GM19239 (cell line): ENCODE data around the gene CDKN2B-AS1.
A peak's percentile ranks its signal among the peaks of the same experiment; 100 is the strongest.
"Not testable (repeated sequence)": the region's sequence is repeated elsewhere in the genome, so short reads cannot be mapped to it uniquely, and the experiment has no call there.

ENCODE experiments used
- DNase-seq: peaks from one replicate; pipeline ENCODE4 v3.0.0; 2011; ENCODE audit warnings: low spot score; ENCODE audit not compliant: insufficient read length
- FAIRE-seq: peaks from 2 replicates; lab custom pipeline; 2011; peaks lifted over from hg19 to GRCh38; lab: Jason Lieb, UNC

Gene CDKN2B-AS1

DNA sequence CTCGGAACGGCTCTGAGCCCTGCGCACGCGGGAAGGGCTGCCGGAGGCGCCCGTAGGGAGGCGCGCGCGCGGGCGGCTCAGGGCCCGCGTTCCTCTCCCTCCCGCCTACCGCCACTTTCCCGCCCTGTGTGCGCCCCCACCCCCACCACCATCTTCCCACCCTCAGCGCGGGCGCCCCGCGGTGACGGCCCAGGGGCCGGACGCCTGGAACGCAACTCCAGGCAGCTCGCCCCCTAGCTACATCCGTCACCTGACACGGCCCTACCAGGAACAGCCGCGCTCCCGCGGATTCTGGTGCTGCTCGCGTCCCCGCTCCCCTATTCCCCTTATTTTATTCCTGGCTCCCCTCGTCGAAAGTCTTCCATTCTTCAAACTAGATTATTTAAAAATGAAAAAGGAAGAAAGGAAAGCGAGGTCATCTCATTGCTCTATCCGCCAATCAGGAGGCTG, at the start of gene CDKN2B-AS1:
Gene CDKN2B-AS1 (plus strand): TSS at position 236 of the 450 bp plus-strand sequence.
- FAIRE-seq (no peak), DNase-seq (no peak)

DNA sequence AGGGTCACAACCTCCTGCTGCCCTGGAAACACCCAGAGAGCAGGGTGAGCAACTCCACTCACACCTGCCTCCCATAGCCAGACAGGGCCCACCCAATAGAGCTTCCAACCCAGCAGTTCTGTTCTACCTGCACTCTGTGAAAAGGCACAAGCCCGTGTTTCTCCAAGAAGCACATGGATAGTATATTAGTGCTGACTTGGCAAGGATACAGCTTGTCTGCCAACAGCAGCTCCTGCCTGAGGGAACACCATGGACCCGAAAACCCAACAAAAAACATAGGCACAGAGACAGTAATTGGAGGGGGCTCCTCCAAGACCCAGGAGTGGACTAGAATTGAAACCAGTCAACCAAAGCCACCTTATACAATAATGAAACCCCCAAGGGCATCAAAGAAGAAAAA, 49.0 kb upstream of the CDKN2B-AS1 start:
- DNase-seq (no peak), FAIRE-seq (no peak)

DNA sequence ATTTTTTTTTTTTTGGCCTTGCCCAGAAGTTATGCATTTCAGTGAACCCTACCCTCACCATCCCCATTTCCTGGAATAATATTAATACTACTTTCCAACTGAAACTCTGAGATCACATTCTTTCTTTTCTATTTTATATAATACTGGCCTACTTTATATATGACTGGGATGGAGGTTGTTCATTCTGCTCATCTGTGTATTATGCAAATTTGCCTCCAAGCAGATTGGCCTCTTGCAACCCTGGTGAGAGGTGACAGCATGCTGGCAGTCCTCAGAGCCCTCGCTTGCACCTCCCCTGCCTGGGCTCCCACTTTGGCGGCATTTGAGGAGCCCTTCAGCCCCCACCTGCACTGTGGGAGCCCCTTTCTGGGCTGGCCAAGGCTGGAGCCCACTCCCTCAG, 35.8 kb upstream of the CDKN2B-AS1 start:
- DNase-seq (no peak), FAIRE-seq (no peak)

DNA sequence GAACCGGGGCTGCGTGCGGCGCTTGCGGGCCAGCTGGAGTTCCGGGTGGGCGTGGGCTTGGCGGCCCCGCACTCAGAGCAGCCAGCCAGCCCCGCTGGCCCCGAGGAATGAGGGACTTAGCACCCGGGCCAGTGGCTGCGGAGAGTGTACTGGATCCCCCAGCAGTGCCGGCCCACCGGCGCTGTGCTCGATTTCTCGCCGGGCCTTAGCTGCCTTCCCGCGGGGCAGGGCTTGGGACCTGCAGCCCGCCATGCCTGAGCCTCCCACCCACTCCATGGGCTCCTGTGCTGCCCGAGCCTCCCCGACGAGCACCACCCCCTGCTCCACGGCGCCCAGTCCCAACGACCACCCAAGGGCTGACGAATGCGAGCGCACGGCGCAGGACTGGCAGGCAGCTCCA, 35.3 kb upstream of the CDKN2B-AS1 start:
- DNase-seq, FAIRE-seq: not testable (repeated sequence)

DNA sequence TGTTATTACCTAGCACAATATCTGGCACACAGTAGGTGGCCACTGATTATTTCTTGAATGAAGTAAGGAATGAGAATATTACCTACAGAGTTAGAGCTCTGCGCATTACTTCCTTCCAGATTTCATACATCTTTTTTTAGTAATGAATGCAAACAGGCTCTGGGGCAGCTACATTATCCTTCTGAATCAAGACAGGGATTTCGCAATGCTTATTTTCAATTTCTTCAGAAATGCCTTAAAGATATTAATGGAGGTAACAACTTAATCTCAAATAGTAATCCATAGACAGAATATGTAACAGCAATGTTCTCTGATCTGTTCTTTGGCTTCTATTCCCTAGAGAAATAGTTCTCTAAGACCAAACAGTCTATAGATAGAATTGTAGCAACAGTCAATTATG, 33.0 kb upstream of the CDKN2B-AS1 start:
- DNase-seq = no peak

DNA sequence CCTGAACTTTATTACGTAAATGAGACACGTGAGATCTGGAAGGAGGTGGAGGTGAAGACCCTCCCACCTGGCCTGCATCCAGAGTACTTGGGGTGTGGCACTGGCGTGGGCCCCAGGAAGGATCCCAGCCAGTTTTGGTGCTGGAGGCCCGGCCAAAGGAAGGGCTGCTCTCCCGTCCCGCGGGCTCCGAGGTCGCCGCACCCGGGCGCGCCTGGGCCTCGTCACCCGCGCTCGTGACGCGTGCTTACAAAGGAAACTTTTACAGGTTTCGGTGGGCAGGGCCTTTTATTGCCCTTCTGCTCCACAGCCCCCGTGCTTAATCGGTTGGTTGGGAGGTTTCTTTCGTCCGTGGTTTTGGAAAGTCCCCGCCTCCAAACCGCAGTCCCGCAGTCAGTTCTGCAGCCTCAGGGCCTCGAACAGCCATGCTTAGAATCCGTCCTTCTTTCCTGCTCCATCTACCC, 29.6 kb upstream of the CDKN2B-AS1 start:
- DNase-seq = no peak
- FAIRE-seq = peak; percentile 31

More for the DNA sequence above, 33.0 kb upstream of the CDKN2B-AS1 start:
- no peak for FAIRE-seq

DNA sequence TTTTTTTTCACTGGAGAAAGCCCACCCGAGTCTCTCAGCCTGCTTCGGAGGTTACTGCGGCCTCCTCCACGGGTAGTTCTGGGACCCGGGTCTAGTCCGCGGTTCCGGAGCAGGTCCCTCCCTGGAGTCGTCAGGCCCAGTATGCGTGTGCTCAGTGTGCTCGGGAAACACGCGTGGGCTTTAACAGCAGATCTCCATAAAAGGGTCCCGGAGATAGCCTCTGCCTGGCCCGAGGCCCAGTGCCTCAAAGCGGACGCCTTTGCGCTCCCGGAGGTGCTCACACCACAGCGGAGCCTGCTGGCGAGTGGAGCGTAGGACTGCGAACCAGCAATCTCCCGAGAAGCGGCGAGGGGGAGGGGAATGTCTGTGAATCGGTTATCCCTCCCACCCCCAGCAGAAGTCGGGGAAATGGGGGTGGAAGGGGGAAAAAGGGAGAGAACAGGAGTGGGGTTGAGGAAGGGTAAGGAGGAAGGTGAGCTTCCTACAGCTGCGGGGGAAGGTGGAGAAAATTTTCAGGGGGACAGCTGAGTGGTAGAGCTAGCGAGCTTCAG, 29.1 kb upstream of the CDKN2B-AS1 start:
- DNase-seq (peak; percentile 64), FAIRE-seq (no peak)

DNA sequence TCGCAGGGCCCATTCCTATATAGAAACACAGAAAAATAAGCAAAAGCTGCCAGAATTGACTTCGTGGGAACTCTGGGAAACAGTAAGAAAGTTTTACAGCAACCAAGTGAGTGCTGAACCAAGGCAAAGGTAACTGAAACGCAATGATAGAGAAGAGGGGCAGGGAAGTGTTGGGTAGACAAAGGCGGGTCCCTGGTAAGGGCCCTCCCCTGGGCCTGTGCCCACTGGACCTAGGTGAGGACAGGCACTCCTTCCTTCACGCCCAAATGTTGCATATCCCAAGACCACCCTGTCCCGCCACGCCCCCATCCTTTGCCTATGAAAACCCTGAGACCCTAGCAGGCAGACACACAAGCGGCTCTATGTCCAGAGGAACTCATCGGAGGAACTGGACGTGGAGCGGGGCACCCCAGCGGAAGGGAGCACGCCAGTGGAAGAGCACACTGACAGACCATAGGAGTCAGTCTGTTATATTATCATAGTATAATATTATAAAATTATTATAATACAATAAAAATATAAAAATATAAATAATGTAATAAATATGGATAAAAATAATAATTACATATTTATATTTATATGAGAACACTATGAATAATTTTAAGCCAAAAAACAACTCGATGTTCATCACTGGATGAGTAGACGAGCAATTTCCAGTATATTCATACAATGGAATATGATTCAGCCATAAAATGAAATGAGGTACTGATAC, 28.3 kb upstream of the CDKN2B-AS1 start:
- no peak for FAIRE-seq

GRCh38 chr9:21967169-21967568, 27.4 kb upstream of the CDKN2B-AS1 start:
- FAIRE-seq = no peak
- no peak for DNase-seq

More for the DNA sequence above, 28.3 kb upstream of the CDKN2B-AS1 start:
- DNase-seq = no peak

- DNase-seq = no peak
- FAIRE-seq = no peak
These were observed 26.9 kb upstream of the CDKN2B-AS1 start for GRCh38 chr9:21967702-21968101.

DNA sequence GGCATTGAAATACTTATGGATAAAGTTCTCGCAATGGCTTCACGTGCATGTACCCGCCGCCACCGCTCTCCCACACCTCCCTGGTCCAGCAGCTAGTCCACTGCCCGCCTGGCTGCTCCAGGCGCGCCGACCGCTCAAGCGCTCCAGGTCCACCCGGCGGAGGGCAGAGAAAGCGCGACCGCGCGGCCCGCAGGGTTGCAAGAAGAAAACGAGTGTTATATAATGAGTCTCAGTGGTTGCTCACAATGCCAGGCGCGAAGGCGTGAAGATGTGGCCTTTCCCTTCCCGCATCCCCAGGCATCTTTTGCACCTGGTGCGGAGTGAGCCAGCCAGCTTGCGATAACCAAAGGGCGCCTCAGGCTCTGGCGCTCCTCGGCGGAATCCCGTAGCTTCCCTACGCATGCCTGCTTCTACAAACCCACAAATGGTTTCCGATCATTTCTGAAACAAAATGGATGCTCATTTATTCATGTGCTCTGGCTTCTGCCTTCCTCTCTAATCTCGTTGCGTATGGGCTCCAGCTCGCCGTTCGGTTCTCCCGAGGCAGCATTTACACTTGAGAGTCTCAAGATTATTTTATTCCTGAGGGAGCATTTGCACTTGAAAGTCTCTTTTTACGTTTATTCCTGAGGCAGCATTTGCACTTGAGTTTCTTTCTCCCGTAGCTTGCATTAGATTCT, 26.1 kb upstream of the CDKN2B-AS1 start:
- DNase-seq (no peak), FAIRE-seq (no peak)

- FAIRE-seq = no peak
- no peak for DNase-seq
These were observed 25.3 kb upstream of the CDKN2B-AS1 start for GRCh38 chr9:21969011-21969940.

- FAIRE-seq = no peak
- DNase-seq = no peak
These were observed 24.4 kb upstream of the CDKN2B-AS1 start for GRCh38 chr9:21969951-21970799.

- DNase-seq = no peak
- FAIRE-seq = no peak
These were observed 23.6 kb upstream of the CDKN2B-AS1 start for GRCh38 chr9:21970800-21971640.

DNA sequence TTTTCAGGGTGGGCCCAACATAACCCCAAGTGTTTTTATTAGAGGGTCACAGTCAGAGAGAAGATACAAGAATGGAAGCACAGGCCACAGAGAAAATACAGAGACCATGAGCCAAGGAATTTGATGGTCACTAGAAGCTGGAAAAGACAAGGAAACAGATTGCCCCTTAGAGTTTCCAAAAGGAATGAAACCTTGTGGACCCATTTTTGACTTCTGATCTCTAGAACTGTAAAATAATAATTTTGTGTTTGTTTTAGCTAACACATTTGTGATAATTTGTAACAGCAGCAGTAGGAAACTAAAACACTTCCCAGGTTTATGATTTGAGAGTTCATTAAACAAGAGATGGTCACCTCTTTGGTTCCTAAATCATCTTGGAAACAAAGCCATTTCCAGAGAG, 22.2 kb upstream of the CDKN2B-AS1 start:
- DNase-seq (no peak), FAIRE-seq (no peak)

DNA sequence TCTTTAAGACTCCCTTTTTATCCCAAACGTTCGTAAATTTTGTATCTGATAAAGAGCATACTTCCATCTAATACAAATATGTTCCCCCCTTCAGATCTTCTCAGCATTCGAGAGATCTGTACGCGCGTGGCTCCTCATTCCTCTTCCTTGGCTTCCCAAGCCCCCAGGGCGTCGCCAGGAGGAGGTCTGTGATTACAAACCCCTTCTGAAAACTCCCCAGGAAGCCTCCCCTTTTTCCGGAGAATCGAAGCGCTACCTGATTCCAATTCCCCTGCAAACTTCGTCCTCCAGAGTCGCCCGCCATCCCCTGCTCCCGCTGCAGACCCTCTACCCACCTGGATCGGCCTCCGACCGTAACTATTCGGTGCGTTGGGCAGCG, 20.3 kb upstream of the CDKN2B-AS1 start:
- no peak for DNase-seq
- peak; percentile 8 for FAIRE-seq

GRCh38 chr9:21974722-21975409, 19.7 kb upstream of the CDKN2B-AS1 start:
- DNase-seq = no peak
- FAIRE-seq = peak; percentile 76

DNA sequence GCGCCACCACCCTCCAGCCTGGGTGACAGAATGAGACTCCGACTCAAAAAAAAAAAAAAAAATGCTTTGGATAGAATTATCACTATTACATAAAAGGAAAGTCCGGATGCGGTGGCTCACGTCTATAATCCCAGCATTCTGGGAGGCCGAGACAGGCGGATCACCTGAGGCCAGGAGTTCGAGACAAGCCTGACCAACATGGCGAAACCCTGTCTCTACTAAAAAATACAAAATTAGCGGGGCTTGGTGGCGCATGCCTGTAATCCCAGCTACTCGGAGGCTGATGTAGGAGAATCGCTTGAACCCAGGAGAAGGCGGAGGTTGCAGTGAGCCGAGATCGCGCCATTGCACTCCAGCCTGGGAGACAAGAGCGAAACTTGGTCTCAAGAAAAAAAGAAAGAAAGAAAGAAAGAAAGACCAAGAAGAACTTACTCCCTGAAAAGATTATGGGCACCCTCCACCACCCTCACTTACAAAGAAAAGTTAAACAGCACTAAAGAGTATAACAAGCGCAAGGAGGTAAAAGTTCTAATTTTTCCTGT, 18.2 kb upstream of the CDKN2B-AS1 start:
- DNase-seq (no peak), FAIRE-seq (no peak)
